RWPE1 (cell line): ENCODE measurements around the gene EIF2S2.

Source experiments
- CTCF ChIA-PET: fragments of 350-600 bp; sonication (Branson Sonifier 250); formaldehyde crosslinking; extraction: SDS; loops from one replicate; lab custom pipeline; 2021; lab: Yijun Ruan, JAX
- POLR2A ChIA-PET: fragments of 400-600 bp; formaldehyde crosslinking; extraction: SDS; loops from one replicate; lab custom pipeline; 2020; ENCODE audit warnings: antibody characterized with exemption; ENCODE audit not compliant: low non-redundant PET; lab: Yijun Ruan, JAX
- DNase-seq: peaks from one replicate; pipeline ENCODE4 v3.0.0; 2012; ENCODE audit warnings: low spot score
- H3K27ac ChIP-seq: fragments of 450-650 bp; 2 replicates; pipeline ENCODE4 v1.5.1; 2017
- TF ChIP-seq, protein P1 (sequence below): fragments of 450-650 bp; conservative IDR thresholded peaks from 2 replicates; pipeline ENCODE4 v1.5.1; 2017; ENCODE audit warnings: low read depth, mild to moderate bottlenecking

The EIF2S2 gene

DNA sequence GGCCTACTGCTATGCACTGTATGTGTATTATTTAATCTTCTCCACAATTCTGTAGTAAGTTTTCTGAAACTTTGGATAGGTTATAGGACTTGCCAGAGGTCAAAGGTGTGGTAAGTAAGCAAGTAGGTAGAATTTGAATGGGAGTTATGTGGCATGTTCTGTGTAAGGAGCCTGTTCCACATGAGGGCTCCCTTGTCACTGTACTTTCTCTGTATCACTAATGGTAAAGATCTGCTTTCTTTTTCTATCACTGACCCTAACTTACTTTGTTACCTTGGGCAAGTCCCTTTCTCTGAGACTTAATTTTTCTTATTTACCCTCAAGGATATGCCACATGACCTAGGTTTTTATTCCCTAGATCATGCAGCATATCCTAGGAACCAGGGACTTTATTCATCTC lies 50.3 kb downstream of the EIF2S2 start:
- ChIA-PET CTCF (interaction anchor here (1.5 kb wide), 1 partner anchor 14 kb away, joined by 3 read pairs; no protein-coding TSS in a partner anchor), POLR2A (no interaction called here)
- DNase-seq = no peak
- TF ChIP-seq, protein P1, sequence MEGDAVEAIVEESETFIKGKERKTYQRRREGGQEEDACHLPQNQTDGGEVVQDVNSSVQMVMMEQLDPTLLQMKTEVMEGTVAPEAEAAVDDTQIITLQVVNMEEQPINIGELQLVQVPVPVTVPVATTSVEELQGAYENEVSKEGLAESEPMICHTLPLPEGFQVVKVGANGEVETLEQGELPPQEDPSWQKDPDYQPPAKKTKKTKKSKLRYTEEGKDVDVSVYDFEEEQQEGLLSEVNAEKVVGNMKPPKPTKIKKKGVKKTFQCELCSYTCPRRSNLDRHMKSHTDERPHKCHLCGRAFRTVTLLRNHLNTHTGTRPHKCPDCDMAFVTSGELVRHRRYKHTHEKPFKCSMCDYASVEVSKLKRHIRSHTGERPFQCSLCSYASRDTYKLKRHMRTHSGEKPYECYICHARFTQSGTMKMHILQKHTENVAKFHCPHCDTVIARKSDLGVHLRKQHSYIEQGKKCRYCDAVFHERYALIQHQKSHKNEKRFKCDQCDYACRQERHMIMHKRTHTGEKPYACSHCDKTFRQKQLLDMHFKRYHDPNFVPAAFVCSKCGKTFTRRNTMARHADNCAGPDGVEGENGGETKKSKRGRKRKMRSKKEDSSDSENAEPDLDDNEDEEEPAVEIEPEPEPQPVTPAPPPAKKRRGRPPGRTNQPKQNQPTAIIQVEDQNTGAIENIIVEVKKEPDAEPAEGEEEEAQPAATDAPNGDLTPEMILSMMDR = no peak
- H3K27ac ChIP-seq = no peak overlapping the region

DNA sequence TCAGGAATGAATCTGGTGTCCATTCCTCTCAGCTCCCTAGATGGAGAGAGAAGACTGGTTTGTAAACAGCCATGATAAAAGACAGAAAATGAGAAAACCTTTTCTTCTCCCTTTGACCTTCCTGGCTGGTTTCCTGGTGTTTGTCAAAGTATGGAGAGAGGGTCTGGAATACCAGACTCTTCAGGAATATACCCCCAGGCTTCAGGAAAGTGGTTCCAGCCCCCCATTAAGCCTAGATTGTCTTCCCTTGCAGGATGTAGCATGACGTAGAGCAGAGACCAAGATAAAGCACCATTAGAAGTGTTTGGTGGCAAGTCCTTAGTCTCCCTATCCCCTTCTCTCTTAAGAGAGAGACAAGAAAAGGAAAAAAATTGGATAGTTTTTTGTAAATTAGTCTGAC lies 51.1 kb downstream of the EIF2S2 start:
- no peak overlapping the region for H3K27ac ChIP-seq
- TF ChIP-seq, protein P1 = no peak
- DNase-seq = no peak
- ChIA-PET POLR2A (interaction anchor here (0.6 kb wide), 1 partner anchor 29 kb away, joined by 3 read pairs; no protein-coding TSS in a partner anchor), CTCF (interaction anchor here (1.5 kb wide), 1 partner anchor 14 kb away, joined by 3 read pairs; no protein-coding TSS in a partner anchor)

DNA sequence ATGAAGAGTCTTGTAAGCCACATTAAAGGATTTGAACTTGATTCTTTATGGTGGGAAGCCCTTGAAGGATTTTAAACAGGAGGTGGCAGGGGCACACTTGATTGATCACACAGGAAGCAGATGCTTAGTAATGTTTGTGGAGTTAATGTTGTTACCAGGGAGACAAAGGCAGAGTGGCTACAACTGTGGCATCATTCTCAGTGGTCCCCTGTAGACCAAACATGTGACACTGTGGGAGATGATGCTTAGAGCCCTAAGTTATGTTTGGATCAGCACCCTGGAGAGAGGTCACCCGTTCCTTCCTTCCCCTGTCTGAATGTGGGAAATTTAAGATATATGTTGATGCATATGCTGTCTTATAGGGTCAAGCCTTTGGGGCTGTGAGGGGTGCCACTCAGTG lies 53.2 kb downstream of the EIF2S2 start:
- DNase-seq = no peak
- no peak overlapping the region for H3K27ac ChIP-seq
- CTCF ChIA-PET = interaction anchor here (1.0 to 1.5 kb wide), 2 partner anchors 9 to 11 kb away, joined by 4 to 7 read pairs; no protein-coding TSS in a partner anchor
- POLR2A ChIA-PET = no interaction called here
- TF ChIP-seq, protein P1 = no peak

DNA sequence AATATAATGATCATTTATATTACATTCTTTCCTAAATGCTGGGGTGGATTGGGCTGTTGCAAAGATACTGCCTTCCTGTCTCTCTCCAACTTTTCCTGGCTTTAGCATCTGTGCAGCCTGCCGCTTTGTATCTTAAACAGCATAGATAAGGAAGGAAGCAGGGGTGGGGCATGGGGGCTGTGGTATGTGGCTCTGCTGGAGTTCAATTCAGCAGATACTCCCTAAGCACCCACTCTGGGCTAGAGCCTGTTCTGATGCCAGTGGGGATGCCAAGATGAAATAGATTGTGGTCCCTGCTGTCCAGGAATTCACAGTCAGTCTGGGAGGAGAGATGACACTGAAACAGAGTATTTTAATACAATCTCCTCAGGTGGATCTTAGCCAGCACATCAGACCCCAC lies 56.8 kb downstream of the EIF2S2 start:
- TF ChIP-seq, protein P1 = no peak
- H3K27ac ChIP-seq = no peak overlapping the region
- POLR2A ChIA-PET = no interaction called here
- CTCF ChIA-PET = no interaction called here
- DNase-seq = no peak

DNA sequence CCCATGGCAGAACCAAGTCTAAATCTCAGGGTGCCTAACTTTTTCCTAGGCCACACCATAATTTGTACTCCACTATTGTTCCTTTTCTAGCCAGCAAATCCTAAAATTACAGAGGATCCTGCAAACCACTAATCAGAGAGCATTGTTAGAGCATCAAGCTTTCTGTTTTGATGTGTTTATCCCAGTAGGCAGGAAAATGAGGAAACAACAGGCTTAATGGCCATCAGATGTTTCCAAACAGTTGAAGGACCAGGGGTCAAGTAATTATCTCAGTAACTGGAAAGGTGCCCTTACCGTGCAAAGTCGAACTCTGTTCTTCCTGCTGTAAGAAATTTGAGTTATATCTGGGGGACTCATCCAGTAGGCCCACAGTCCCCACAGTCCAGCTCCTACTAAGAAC lies 59.6 kb downstream of the EIF2S2 start:
- DNase-seq = no peak
- ChIA-PET CTCF (interaction anchor here (0.9 kb wide), 1 partner anchor 761 kb away, joined by 6 read pairs; no protein-coding TSS in a partner anchor), POLR2A (no interaction called here)
- TF ChIP-seq, protein P1 = no peak
- H3K27ac ChIP-seq = no peak overlapping the region

DNA sequence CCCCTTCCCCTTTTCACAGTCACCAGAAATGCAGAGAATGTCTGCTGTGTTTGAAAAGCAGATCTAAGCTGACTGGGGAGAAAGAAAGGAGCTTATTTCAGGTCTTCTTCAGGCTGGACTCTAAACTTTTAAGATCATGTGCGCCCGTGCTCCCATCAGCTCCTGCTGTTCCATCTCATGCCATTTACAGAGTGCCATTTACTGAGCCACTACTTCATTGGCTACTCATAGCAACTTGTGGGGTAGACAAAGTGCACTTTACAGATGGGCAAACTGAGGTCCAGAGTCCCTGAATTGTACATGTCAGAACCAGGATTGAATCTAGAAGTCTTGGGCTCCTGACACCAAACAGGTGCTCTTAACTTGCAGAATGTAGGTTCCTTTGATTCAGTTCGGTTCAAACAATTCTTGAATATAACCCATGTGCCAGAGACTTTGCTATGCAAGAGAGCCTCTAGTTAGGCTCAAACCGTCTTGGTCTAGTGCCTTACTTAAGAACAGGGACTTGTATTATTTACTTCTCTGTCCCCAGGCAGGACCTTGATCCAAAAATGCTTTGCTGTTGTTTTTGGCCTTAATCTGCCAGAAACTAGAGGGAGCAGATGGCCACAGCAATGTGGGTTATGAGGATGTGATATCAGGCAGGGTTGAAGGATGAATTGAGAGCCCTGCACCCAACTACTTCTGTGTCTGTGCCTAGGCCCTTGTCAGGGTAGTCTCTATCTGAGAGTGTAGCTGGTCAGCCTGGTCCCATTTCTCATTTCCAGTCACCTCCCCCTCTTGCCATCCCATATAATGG lies 61.9 kb downstream of the EIF2S2 start:
- CTCF ChIA-PET = interaction anchor here (0.6 kb wide), 1 partner anchor 1406 kb away, joined by 3 read pairs; no protein-coding TSS in a partner anchor
- TF ChIP-seq, protein P1 = no peak
- POLR2A ChIA-PET = no interaction called here
- no peak for DNase-seq
- H3K27ac ChIP-seq = no peak overlapping the region
